HG03060 (cell line): ENCODE results near the gene RIPK1.
"Not testable (repeated sequence)": the region's sequence is repeated elsewhere in the genome, so short reads cannot be mapped to it uniquely, and the experiment has no call there.

Experiments
- ATAC-seq: cut with Tn5 transposase; IDR thresholded peaks from one replicate; pipeline ENCODE4 v1.9.1; 2021; ENCODE audit warnings: low read depth, moderate number of reproducible peaks; ENCODE audit not compliant: unreplicated experiment

The RIPK1 gene

GRCh38 chr6:3068329-3069214 lies at the start of gene RIPK1:
TSS of gene RIPK1 (plus strand) at chr6:3068494. CDS start at chr6:3076824, 8,330 bp downstream.
- ATAC-seq, result peak; percentile 68

- no peak for ATAC-seq
These were observed 49.2 kb upstream of the RIPK1 start for GRCh38 chr6:3019065-3019464.

GRCh38 chr6:3019749-3020320 lies 48.5 kb upstream of the RIPK1 start:
- ATAC-seq, result no peak

GRCh38 chr6:3020976-3021598 lies 47.2 kb upstream of the RIPK1 start:
- ATAC-seq, result not testable (repeated sequence)

GRCh38 chr6:3022765-3023662 lies 45.3 kb upstream of the RIPK1 start:
- ATAC-seq, result no peak

DNA sequence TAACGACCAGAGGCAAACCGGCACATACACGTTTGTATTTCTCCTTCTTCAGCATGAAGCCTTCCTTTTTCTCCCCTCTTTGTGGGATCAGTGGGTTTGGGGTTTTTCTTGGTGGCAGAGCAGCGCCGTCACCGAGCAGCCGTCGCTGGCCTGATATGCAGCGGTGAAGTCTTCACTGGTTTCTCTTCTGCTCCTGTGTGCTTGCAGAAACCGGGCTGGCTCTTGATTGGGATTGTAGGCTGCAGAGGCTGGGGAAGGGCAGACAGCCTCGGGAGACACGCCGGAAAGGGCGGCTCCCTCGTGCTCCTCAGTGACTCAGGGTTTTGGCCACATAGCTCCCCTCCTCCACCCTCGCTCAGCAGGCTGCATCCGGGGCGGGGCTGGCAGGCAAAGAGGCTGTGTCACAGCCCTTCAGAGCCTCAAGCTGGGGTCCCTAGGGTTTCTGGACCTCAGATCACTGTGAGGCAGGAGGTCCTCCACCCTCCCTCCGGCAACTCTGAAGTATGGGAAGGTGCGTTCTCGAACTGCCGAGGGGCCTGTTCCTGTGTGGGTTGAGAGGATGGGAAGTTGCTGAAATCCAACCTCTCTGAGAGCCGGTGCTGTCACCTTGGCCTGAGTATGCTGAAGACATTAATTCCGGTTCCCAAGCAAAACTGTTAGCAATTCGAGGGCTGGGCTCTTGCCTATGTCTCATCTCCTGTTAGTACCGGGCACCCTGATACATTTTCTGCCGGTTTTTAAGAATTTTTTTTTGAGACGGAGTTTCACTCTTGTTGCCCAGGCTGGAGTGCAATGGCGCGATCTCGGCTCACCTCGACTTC lies 44.4 kb upstream of the RIPK1 start:
- ATAC-seq, result peak; percentile 41

GRCh38 chr6:3026791-3027626 lies 41.3 kb upstream of the RIPK1 start:
- ATAC-seq, result peak; percentile 61

- not testable (repeated sequence) for ATAC-seq
These were observed 40.1 kb upstream of the RIPK1 start for GRCh38 chr6:3028156-3028555.

GRCh38 chr6:3031857-3032640 lies 36.2 kb upstream of the RIPK1 start:
- no peak for ATAC-seq

GRCh38 chr6:3032986-3033385 lies 35.3 kb upstream of the RIPK1 start:
- ATAC-seq, result no peak

- no peak for ATAC-seq
These were observed 34.6 kb upstream of the RIPK1 start for GRCh38 chr6:3033652-3034051.

- no peak for ATAC-seq
These were observed 32.9 kb upstream of the RIPK1 start for GRCh38 chr6:3035397-3035796.

DNA sequence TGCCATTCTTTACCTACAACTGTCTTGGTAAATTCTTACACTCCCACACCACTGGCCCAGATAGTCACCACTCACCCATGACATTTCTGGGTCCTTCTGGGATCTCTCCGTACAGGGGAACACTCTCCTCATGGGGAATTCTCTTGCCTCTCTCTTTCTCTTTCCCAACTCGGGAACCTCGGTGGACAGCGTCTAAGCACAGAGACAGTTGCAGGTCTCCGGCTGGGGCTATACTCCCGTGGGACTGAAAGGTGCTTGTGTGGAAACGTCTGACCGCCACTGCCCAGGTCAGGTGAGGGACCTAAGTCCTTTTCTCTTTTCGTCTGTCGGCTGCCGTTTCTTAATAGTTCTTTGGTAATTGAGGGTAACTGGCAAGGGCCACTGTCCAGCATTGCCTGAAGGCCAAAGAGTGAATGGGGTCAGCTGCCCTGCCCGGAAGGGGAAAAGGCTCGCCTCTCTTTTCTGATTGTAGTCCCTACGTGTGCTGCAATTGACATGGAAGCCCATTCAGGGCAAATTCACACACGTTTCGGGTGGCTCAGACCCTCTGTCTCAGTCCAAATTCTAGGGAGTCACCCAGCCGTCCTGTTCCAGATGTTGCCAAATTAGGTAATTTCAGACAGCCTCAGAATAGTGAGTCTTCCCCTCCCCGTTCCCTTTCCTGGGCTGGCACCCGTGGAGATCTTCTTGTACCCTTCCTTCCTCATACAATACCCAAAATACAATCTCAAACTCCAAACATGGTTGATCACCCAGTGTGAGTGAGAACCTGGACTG lies 31.2 kb upstream of the RIPK1 start:
- ATAC-seq, result no peak

- no peak for ATAC-seq
These were observed 30.5 kb upstream of the RIPK1 start for GRCh38 chr6:3037638-3038365.

GRCh38 chr6:3039384-3039783 lies 28.9 kb upstream of the RIPK1 start:
- ATAC-seq, result no peak

DNA sequence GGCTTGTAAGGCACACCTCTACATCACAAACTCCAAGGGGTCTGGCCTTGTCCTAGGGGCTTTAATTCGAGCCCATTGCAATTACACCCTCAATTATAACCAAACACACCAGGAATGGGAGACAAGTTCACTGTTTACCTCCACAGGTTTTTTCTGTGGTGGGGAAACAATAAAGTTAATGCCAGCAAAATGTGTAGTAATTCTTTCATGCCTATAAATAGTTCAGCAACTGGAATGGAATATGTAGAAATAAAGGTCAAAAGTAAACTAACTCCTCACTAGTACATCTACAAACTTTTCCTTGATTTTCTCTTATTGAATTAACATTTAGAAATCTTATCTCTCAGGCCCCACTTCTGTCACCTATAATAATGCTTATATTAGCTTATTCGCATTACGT lies 27.1 kb upstream of the RIPK1 start:
- ATAC-seq, result no peak

DNA sequence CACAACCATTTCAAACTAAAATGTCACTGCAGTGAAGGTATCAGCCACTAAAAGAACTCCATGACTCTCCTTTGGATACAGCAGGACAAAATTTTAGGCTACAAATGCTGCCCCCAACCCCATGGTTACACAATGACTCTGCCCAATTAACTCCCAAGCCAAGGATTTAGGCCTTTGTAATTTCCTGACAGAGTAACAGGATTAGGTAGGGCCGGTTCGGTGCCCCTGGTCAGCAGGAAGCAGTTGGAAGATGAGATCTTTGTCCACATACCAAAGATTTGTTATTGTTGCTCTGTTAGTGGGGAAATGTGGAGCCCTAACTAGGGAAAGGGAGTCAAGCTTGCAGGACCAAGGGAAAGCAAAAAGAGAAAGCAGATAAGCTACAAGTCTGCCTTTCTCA lies 26.7 kb upstream of the RIPK1 start:
- no peak for ATAC-seq
